WTC11 (cell line): ENCODE data around the gene MUC3A. TPM values are rescaled to one million over a fixed set of nuclear protein-coding genes. Genes with fewer than 3 reads are reported as not detected.

ENCODE experiments used
- ATAC-seq: fragments of 200-7000 bp; cut with Tn5 transposase; 2 replicates; pipeline ENCODE4 v1.10.0; 2021; ENCODE audit warnings: mild to moderate bottlenecking, moderate library complexity
- CTCF ChIA-PET: fragments of 300-600 bp; sonication (Branson Sonifier 250); formaldehyde crosslinking; loops from one replicate; lab custom pipeline; 2021; ENCODE audit warnings: antibody characterized with exemption; lab: Charles Lee
- POLR2A ChIA-PET: fragments of 350-600 bp; sonication (Branson Sonifier 250); formaldehyde crosslinking; loops from one replicate; lab custom pipeline; 2021; ENCODE audit warnings: antibody characterized with exemption; lab: Charles Lee
- DNase-seq: peaks from one replicate; pipeline ENCODE4 v3.0.0; 2021; ENCODE audit warnings: low spot score
- H3K27ac Mint-ChIP-seq: 2 replicates; pipeline ENCODE4 v1.8.0; 2021; ENCODE audit warnings: mixed read lengths
- H3K27me3 Mint-ChIP-seq: 2 replicates; pipeline ENCODE4 v1.8.0; 2021; ENCODE audit warnings: low read depth, mild to moderate bottlenecking, moderate library complexity, mixed read lengths
- H3K36me3 Mint-ChIP-seq: 2 replicates; pipeline ENCODE4 v1.8.0; 2021; ENCODE audit warnings: mixed read lengths
- H3K4me1 Mint-ChIP-seq: 2 replicates; pipeline ENCODE4 v1.8.0; 2022; ENCODE audit warnings: mixed read lengths
- H3K4me3 Mint-ChIP-seq: 2 replicates; pipeline ENCODE4 v1.8.0; 2021; ENCODE audit warnings: mild to moderate bottlenecking, moderate library complexity, mixed read lengths
- H3K9me3 Mint-ChIP-seq: 2 replicates; pipeline ENCODE4 v1.8.0; 2021; ENCODE audit warnings: mixed read lengths
- ATF3 ChIP-seq: sonication (generic); formaldehyde crosslinking; conservative IDR thresholded peaks from 2 replicates; pipeline ENCODE4 v1.8.1; 2022; ENCODE audit warnings: mild to moderate bottlenecking, missing genetic modification reagents
- CBFB ChIP-seq: sonication (generic); formaldehyde crosslinking; IDR thresholded peaks from 2 replicates; pipeline ENCODE4 v1.8.1; 2022; ENCODE audit warnings: mild to moderate bottlenecking, low read depth, missing genetic modification reagents
- CREM ChIP-seq: sonication (generic); formaldehyde crosslinking; IDR thresholded peaks from 2 replicates; pipeline ENCODE4 v1.8.1; 2022; ENCODE audit warnings: mild to moderate bottlenecking, missing genetic modification reagents, moderate library complexity
- EMX1 ChIP-seq: fragments of 250-450 bp; sonication (Bioruptor Pico); IDR thresholded peaks from 2 replicates; pipeline ENCODE4 v1.8.0; 2021; ENCODE audit warnings: mild to moderate bottlenecking
- IRF1 ChIP-seq: sonication (generic); formaldehyde crosslinking; IDR thresholded peaks from 2 replicates; pipeline ENCODE4 v1.8.0; 2023; ENCODE audit warnings: missing genetic modification reagents
- IRF2 ChIP-seq: sonication (generic); formaldehyde crosslinking; IDR thresholded peaks from 2 replicates; pipeline ENCODE4 v1.8.0; 2022; ENCODE audit warnings: low read depth, missing genetic modification reagents, borderline replicate concordance
- JUN ChIP-seq: sonication (generic); formaldehyde crosslinking; IDR thresholded peaks from 2 replicates; pipeline ENCODE4 v1.8.0; 2023; ENCODE audit warnings: mild to moderate bottlenecking, missing genetic modification reagents
- MXD4 ChIP-seq: fragments of 250-450 bp; sonication (Bioruptor Pico); IDR thresholded peaks from 2 replicates; pipeline ENCODE4 v1.8.0; 2021; ENCODE audit warnings: mild to moderate bottlenecking, moderate library complexity, borderline replicate concordance
- MYBL2 ChIP-seq: sonication (generic); formaldehyde crosslinking; IDR thresholded peaks from 2 replicates; pipeline ENCODE4 v1.8.1; 2023; ENCODE audit warnings: mild to moderate bottlenecking, moderate library complexity, missing genetic modification reagents
- NFYB ChIP-seq: sonication (generic); formaldehyde crosslinking; conservative IDR thresholded peaks from 2 replicates; pipeline ENCODE4 v1.8.0; 2022; ENCODE audit warnings: low read depth, missing genetic modification reagents
- PRRX2 ChIP-seq: fragments of 250-450 bp; sonication (Bioruptor Pico); IDR thresholded peaks from 2 replicates; pipeline ENCODE4 v1.8.0; 2021; ENCODE audit warnings: mild to moderate bottlenecking
- RORB ChIP-seq: fragments of 250-450 bp; sonication (Bioruptor Pico); IDR thresholded peaks from 2 replicates; pipeline ENCODE4 v1.9.0; 2021; ENCODE audit warnings: mild to moderate bottlenecking
- ZNF263 ChIP-seq: sonication (generic); formaldehyde crosslinking; IDR thresholded peaks from 2 replicates; pipeline ENCODE4 v1.8.1; 2022; ENCODE audit warnings: low read depth, mild to moderate bottlenecking, moderate library complexity, missing genetic modification reagents
- ZNF396 ChIP-seq: fragments of 250-450 bp; sonication (Bioruptor Pico); IDR thresholded peaks from 2 replicates; pipeline ENCODE4 v1.8.0; 2021; ENCODE audit warnings: mild to moderate bottlenecking, moderate library complexity, borderline replicate concordance
- ZNF512 ChIP-seq: sonication (generic); formaldehyde crosslinking; IDR thresholded peaks from 2 replicates; pipeline ENCODE4 v1.8.1; 2022; ENCODE audit warnings: missing genetic modification reagents, borderline replicate concordance
- ZNF671 ChIP-seq: fragments of 250-450 bp; sonication (Bioruptor Pico); IDR thresholded peaks from 2 replicates; pipeline ENCODE4 v1.8.0; 2021; ENCODE audit warnings: mild to moderate bottlenecking
- total RNA-seq: library from RNA; stranded (reverse); gene quantifications from 3 replicates; pipeline ENCODE4 v1.2.3, GENCODE V29; 2021
- TF ChIP-seq, protein P1 (sequence below): sonication (generic); formaldehyde crosslinking; IDR thresholded peaks from 2 replicates; pipeline ENCODE4 v1.8.1; 2023; ENCODE audit warnings: mild to moderate bottlenecking, moderate library complexity, missing genetic modification reagents
- TF ChIP-seq, protein P2 (sequence below): sonication (generic); formaldehyde crosslinking; IDR thresholded peaks from 2 replicates; pipeline ENCODE4 v1.8.1; 2022; ENCODE audit warnings: mild to moderate bottlenecking, missing genetic modification reagents, moderate library complexity, borderline replicate concordance
- TF ChIP-seq, protein P3 (sequence below): sonication (generic); formaldehyde crosslinking; IDR thresholded peaks from 2 replicates; pipeline ENCODE4 v1.8.1; 2023; ENCODE audit warnings: mild to moderate bottlenecking, missing genetic modification reagents
- TF ChIP-seq, protein P4 (sequence below): sonication (generic); formaldehyde crosslinking; IDR thresholded peaks from 2 replicates; pipeline ENCODE4 v1.8.0; 2022; ENCODE audit warnings: mild to moderate bottlenecking, missing genetic modification reagents
- TF ChIP-seq, protein P5 (sequence below): sonication (generic); formaldehyde crosslinking; IDR thresholded peaks from 2 replicates; pipeline ENCODE4 v1.8.1; 2022; ENCODE audit warnings: mild to moderate bottlenecking, moderate library complexity, missing genetic modification reagents

MUC3A gene
- total RNA-seq, 1 experiment from 2014 or later = 50.6 TPM

DNA sequence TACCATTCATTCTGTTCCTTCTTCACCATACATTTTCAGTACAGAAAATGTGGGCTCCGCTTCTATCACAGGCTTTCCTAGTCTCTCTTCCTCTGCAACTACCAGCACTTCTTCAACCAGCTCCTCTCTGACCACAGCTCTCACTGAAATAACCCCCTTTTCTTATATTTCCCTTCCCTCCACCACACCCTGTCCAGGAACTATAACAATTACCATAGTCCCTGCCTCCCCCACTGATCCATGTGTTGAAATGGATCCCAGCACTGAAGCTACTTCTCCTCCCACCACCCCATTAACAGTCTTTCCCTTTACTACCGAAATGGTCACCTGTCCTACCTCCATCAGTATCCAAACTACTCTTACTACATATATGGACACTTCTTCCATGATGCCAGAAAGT is 10.6 kb downstream of the MUC3A start (continued):
- TF ChIP-seq PRRX2 (CRISPR knock-in tag) = no peak
- no peak for TF ChIP-seq JUN (CRISPR knock-in tag)
- no peak for TF ChIP-seq MYBL2
- TF ChIP-seq, protein P1, sequence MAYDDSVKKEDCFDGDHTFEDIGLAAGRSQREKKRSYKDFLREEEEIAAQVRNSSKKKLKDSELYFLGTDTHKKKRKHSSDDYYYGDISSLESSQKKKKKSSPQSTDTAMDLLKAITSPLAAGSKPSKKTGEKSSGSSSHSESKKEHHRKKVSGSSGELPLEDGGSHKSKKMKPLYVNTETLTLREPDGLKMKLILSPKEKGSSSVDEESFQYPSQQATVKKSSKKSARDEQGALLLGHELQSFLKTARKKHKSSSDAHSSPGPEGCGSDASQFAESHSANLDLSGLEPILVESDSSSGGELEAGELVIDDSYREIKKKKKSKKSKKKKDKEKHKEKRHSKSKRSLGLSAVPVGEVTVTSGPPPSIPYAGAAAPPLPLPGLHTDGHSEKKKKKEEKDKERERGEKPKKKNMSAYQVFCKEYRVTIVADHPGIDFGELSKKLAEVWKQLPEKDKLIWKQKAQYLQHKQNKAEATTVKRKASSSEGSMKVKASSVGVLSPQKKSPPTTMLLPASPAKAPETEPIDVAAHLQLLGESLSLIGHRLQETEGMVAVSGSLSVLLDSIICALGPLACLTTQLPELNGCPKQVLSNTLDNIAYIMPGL (CRISPR knock-in tag) = no peak
- no peak for TF ChIP-seq IRF1 (CRISPR knock-in tag)

- ChIA-PET CTCF (no interaction called here), POLR2A (no interaction called here)
- DNase-seq (no peak), ATAC-seq (no peak)
- Mint-ChIP-seq H3K36me3 (no peaks in the 10 kb centered on the region; the same call in 1 of the 2 replicates), H3K27ac (no peak overlapping the region), H3K9me3 (no peaks in the 10 kb centered on the region), H3K4me1 (peaks cover 20% of the 10 kb centered on the region), H3K4me3 (no peak overlapping the region), H3K27me3 (peaks cover 28% of the 10 kb centered on the region)
- TF ChIP-seq RORB = no peak
- TF ChIP-seq ZNF512 = peak; percentile 37; the same call in 1 of the 2 replicates
These were observed 13.2 kb downstream of the MUC3A start for GRCh38 chr7:100962537-100962936.

- H3K27ac Mint-ChIP-seq = no peak overlapping the region
- ChIA-PET CTCF (no interaction called here), POLR2A (no interaction called here)
- ATAC-seq = no peak
- H3K4me1 Mint-ChIP-seq = peaks cover 28% of the 10 kb centered on the region
- H3K36me3 Mint-ChIP-seq = no peaks in the 10 kb centered on the region; the same call in 1 of the 2 replicates
- no peak for DNase-seq
- H3K27me3 Mint-ChIP-seq = peaks cover 30% of the 10 kb centered on the region
- H3K4me3 Mint-ChIP-seq = no peak overlapping the region
- no peaks in the 10 kb centered on the region for H3K9me3 Mint-ChIP-seq
- no peak for TF ChIP-seq MXD4 (CRISPR knock-in tag)
- no peak for TF ChIP-seq ZNF671 (CRISPR knock-in tag)
- no peak for TF ChIP-seq IRF2 (CRISPR knock-in tag)
- no peak for TF ChIP-seq PRRX2 (CRISPR knock-in tag)
- TF ChIP-seq ZNF512 = no peak
- TF ChIP-seq CREM (CRISPR knock-in tag) = no peak
- no peak for TF ChIP-seq NFYB (CRISPR knock-in tag)
- TF ChIP-seq JUN (CRISPR knock-in tag) = no peak
- TF ChIP-seq EMX1 (CRISPR knock-in tag) = no peak
- no peak for TF ChIP-seq ZNF396 (CRISPR knock-in tag)
- no peak for TF ChIP-seq ATF3 (CRISPR knock-in tag)
- TF ChIP-seq, protein P2, sequence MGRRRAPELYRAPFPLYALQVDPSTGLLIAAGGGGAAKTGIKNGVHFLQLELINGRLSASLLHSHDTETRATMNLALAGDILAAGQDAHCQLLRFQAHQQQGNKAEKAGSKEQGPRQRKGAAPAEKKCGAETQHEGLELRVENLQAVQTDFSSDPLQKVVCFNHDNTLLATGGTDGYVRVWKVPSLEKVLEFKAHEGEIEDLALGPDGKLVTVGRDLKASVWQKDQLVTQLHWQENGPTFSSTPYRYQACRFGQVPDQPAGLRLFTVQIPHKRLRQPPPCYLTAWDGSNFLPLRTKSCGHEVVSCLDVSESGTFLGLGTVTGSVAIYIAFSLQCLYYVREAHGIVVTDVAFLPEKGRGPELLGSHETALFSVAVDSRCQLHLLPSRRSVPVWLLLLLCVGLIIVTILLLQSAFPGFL (CRISPR knock-in tag) = no peak
- no peak for TF ChIP-seq CBFB (CRISPR knock-in tag)
- TF ChIP-seq, protein P3, sequence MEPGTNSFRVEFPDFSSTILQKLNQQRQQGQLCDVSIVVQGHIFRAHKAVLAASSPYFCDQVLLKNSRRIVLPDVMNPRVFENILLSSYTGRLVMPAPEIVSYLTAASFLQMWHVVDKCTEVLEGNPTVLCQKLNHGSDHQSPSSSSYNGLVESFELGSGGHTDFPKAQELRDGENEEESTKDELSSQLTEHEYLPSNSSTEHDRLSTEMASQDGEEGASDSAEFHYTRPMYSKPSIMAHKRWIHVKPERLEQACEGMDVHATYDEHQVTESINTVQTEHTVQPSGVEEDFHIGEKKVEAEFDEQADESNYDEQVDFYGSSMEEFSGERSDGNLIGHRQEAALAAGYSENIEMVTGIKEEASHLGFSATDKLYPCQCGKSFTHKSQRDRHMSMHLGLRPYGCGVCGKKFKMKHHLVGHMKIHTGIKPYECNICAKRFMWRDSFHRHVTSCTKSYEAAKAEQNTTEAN (CRISPR knock-in tag) = no peak
- TF ChIP-seq, protein P4, sequence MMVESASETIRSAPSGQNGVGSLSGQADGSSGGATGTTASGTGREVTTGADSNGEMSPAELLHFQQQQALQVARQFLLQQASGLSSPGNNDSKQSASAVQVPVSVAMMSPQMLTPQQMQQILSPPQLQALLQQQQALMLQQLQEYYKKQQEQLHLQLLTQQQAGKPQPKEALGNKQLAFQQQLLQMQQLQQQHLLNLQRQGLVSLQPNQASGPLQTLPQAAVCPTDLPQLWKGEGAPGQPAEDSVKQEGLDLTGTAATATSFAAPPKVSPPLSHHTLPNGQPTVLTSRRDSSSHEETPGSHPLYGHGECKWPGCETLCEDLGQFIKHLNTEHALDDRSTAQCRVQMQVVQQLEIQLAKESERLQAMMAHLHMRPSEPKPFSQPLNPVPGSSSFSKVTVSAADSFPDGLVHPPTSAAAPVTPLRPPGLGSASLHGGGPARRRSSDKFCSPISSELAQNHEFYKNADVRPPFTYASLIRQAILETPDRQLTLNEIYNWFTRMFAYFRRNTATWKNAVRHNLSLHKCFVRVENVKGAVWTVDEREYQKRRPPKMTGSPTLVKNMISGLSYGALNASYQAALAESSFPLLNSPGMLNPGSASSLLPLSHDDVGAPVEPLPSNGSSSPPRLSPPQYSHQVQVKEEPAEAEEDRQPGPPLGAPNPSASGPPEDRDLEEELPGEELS = no peak
- TF ChIP-seq, protein P5, sequence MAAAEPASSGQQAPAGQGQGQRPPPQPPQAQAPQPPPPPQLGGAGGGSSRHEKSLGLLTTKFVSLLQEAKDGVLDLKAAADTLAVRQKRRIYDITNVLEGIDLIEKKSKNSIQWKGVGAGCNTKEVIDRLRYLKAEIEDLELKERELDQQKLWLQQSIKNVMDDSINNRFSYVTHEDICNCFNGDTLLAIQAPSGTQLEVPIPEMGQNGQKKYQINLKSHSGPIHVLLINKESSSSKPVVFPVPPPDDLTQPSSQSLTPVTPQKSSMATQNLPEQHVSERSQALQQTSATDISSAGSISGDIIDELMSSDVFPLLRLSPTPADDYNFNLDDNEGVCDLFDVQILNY = no peak
- TF ChIP-seq ZNF263 (CRISPR knock-in tag) = no peak
These were observed 14.1 kb downstream of the MUC3A start for GRCh38 chr7:100963386-100963785.
